ENCODE data around the gene ARID3B. TPM values are rescaled to one million over a fixed set of nuclear protein-coding genes. Genes with fewer than 3 reads are reported as not detected.
A peak's percentile ranks its signal among the peaks of the same experiment; 100 is the strongest.

The ARID3B gene
- total RNA-seq, 2 experiments from 2014 or later: 25.0 to 27.9 TPM

DNA sequence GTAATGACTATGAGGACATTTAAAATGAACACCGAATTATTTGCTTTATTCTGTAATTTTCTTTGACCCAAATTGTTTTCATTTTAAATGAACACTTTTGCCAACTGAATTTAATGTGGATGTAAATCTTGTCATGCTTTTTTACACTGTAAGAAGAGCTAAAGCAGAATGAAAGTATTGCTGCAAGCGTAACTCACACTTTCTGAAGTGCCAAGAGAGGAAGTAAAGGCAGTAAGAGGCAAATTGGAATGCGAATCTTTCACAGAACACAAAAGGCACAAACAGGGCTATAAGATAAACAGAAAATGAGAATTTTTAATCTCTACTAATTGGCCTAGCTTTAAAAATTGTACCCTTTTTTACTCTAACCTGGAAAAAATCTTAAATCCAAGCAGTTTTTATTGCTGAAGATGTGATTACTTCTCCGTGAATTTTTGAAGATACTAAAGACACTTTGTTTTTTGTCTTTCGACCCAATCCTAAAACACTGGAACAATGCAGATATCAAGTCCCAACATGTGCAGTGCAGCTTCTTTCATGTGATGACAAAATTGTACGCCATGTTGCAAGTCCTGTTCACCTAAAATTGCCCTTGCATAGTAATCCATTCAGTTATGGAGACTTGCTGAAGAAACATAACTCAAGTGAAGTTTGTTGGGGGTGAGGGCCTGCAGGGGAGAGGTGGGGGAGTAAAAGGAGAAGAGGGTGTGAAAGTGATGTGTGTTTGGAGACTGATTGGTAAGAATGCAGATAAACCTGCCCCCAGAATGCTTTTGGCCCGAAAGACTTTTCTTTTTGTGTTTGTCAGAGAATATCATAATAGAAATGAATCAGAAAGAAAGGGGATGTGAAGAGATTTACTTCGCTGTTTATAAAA, 1.4 kb downstream of the ARID3B start:
- peak overlapping the region; percentile 91 for H3K27ac Mint-ChIP-seq
- Histone ChIP-seq H3K4me3 (ENCODE audit: low read length) (peak overlapping the region; percentile 100), H3K36me3 (ENCODE audit: insufficient read depth, low read length) (peaks cover 12% of the 10 kb centered on the region), H3K9me3 (ENCODE audit: control insufficient read depth in 1 of 2, insufficient read depth in 1 of 2, low read length in 2 of 2) (no peaks in the 10 kb centered on the region), H3K4me1 (ENCODE audit: insufficient read depth, low read length) (peaks cover 57% of the 10 kb centered on the region), H3K27me3 (ENCODE audit: control insufficient read depth in 1 of 2, insufficient read depth in 2 of 2, low read length in 2 of 2) (no peaks in the 10 kb centered on the region), H3K27ac (ENCODE audit: low read depth in 1 of 2, low read length in 2 of 2) (peak overlapping the region in 1 of 2 donors; percentile 85)
- ATAC-seq (ENCODE audit: poor library complexity): no peak
- no peaks in the 10 kb centered on the region for H3K27me3 Mint-ChIP-seq
- ChIA-PET CTCF (interaction anchor here (1.9 kb wide), 1 partner anchor 160 kb away, joined by 4 read pairs; no protein-coding TSS in a partner anchor), POLR2A (interaction anchor here (0.7 to 3.0 kb wide), 5 partner anchors 9 to 910 kb away, joined by 3 to 61 read pairs (median 3); partner anchors contain the start of genes CLK3 and SIN3A)
- intact Hi-C loops (cut with DNase I, micrococcal nuclease): loop anchor here (2.0 to 10.0 kb wide), 14 partner anchors 50 to 1102 kb away; partner anchors contain the start of genes COX5A (in 1 of the 2), CSK (in 1 of the 2), EDC3 (in 1 of the 2) and IMP3 (in 1 of the 2)
- H3K36me3 Mint-ChIP-seq (ENCODE audit: low read depth): peaks cover 50% of the 10 kb centered on the region
- H3K4me1 Mint-ChIP-seq (ENCODE audit: low read depth): peaks cover 65% of the 10 kb centered on the region
- no peak for TF ChIP-seq CTCF (IDR thresholded peaks at IDR 0.05)
- DNase-seq: no peak
- H3K4me3 Mint-ChIP-seq: peak overlapping the region; percentile 91
- H3K9me3 Mint-ChIP-seq: no peaks in the 10 kb centered on the region

- Mint-ChIP-seq H3K4me1 (ENCODE audit: low read depth) (peaks cover 71% of the 10 kb centered on the region), H3K36me3 (ENCODE audit: low read depth) (peaks cover 56% of the 10 kb centered on the region), H3K27ac (peak overlapping the region; percentile 91), H3K27me3 (no peaks in the 10 kb centered on the region), H3K9me3 (no peaks in the 10 kb centered on the region), H3K4me3 (peak overlapping the region; percentile 86)
- Histone ChIP-seq H3K4me3 (ENCODE audit: low read length) (no peak overlapping the region), H3K36me3 (ENCODE audit: insufficient read depth, low read length) (peaks cover 13% of the 10 kb centered on the region), H3K27me3 (ENCODE audit: control insufficient read depth in 1 of 2, insufficient read depth in 2 of 2, low read length in 2 of 2) (no peaks in the 10 kb centered on the region), H3K9me3 (ENCODE audit: control insufficient read depth in 1 of 2, insufficient read depth in 1 of 2, low read length in 2 of 2) (no peaks in the 10 kb centered on the region), H3K27ac (ENCODE audit: low read depth in 1 of 2, low read length in 2 of 2) (no peak overlapping the region), H3K4me1 (ENCODE audit: insufficient read depth, low read length) (peaks cover 62% of the 10 kb centered on the region)
- no peak for ATAC-seq (ENCODE audit: poor library complexity)
- CTCF ChIA-PET: interaction anchor here (1.9 kb wide), 1 partner anchor 161 kb away, joined by 4 read pairs; no protein-coding TSS in a partner anchor
- DNase-seq: no peak
- intact Hi-C loops (cut with DNase I, micrococcal nuclease): loop anchor here (2.0 to 10.0 kb wide), 14 partner anchors 49 to 1102 kb away; partner anchors contain the start of genes COX5A (in 1 of the 2), CSK (in 1 of the 2), EDC3 (in 1 of the 2) and IMP3 (in 1 of the 2)
- POLR2A ChIA-PET: interaction anchor here (0.6 kb wide), 1 partner anchor 941 kb away, joined by 4 read pairs; no protein-coding TSS in a partner anchor
- TF ChIP-seq CTCF (IDR thresholded peaks at IDR 0.05): no peak
Measured at GRCh38 chr15:74543043-74543422, 2.0 kb downstream of the ARID3B start.

DNA sequence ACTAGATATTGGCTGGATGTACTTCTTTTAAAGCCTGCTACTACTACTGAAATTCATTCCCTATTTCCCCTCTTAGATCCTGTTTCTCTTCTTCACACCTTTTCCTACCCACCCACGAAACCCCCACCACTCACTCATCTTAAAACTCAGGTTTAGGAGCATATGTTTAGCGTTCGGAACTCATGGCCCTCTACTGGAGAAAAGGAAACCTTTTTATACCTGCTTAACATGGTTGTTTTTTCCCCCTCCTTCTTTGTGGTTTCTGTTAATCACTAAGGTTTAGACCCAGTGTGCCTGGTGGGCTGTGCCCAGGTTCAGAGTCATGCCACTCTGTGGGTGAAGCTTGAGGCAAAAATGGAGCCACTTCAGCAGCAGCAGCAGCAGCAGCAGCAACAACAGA, 2.6 kb downstream of the ARID3B start:
- Mint-ChIP-seq H3K27me3 (no peaks in the 10 kb centered on the region), H3K27ac (peak overlapping the region; percentile 91), H3K4me3 (peak overlapping the region; percentile 86), H3K36me3 (ENCODE audit: low read depth) (peaks cover 61% of the 10 kb centered on the region), H3K4me1 (ENCODE audit: low read depth) (peaks cover 77% of the 10 kb centered on the region), H3K9me3 (no peaks in the 10 kb centered on the region)
- TF ChIP-seq CTCF (IDR thresholded peaks at IDR 0.05): peak; percentile 33
- DNase-seq (peak in 8 of 14 experiments; percentile 9 to 72 (median 40)), ATAC-seq (ENCODE audit: poor library complexity) (no peak)
- Histone ChIP-seq H3K27me3 (ENCODE audit: control insufficient read depth in 1 of 2, insufficient read depth in 2 of 2, low read length in 2 of 2) (no peaks in the 10 kb centered on the region), H3K27ac (ENCODE audit: low read depth in 1 of 2, low read length in 2 of 2) (no peak overlapping the region), H3K4me3 (ENCODE audit: low read length) (no peak overlapping the region), H3K36me3 (ENCODE audit: insufficient read depth, low read length) (peaks cover 19% of the 10 kb centered on the region), H3K4me1 (ENCODE audit: insufficient read depth, low read length) (peaks cover 68% of the 10 kb centered on the region), H3K9me3 (ENCODE audit: control insufficient read depth in 1 of 2, insufficient read depth in 1 of 2, low read length in 2 of 2) (no peaks in the 10 kb centered on the region)
- ChIA-PET POLR2A (interaction anchor here (0.6 kb wide), 1 partner anchor 941 kb away, joined by 4 read pairs; no protein-coding TSS in a partner anchor), CTCF (interaction anchor here (1.9 kb wide), 1 partner anchor 161 kb away, joined by 4 read pairs; no protein-coding TSS in a partner anchor)
- intact Hi-C loops (cut with DNase I, micrococcal nuclease): loop anchor here (2.0 to 10.0 kb wide), 14 partner anchors 49 to 1101 kb away; partner anchors contain the start of genes COX5A (in 1 of the 2), CSK (in 1 of the 2), EDC3 (in 1 of the 2) and IMP3 (in 1 of the 2)
